ENCODE measurements around the gene PXDN. TPM values are rescaled to one million over a fixed set of nuclear protein-coding genes. Genes with fewer than 3 reads are reported as not detected.

Gene PXDN
- total RNA-seq, 1 donor from 2014 or later: 35.6 TPM

GRCh38 chr2:1661891-1662605 lies 82.3 kb downstream of the PXDN start:
- no peak for DNase-seq

- DNase-seq: no peak
These were observed 83.4 kb downstream of the PXDN start for GRCh38 chr2:1660656-1661640.

GRCh38 chr2:1659951-1660565 lies 84.3 kb downstream of the PXDN start:
- DNase-seq: no peak

- no peak for DNase-seq
These were observed 85.7 kb downstream of the PXDN start for GRCh38 chr2:1658394-1659151.

GRCh38 chr2:1656961-1657841 lies 87.1 kb downstream of the PXDN start:
- DNase-seq: no peak

GRCh38 chr2:1656326-1656960 lies 87.9 kb downstream of the PXDN start:
- DNase-seq: no peak

GRCh38 chr2:1655461-1655860 lies 88.9 kb downstream of the PXDN start:
- DNase-seq: no peak

- DNase-seq: no peak
These were observed 89.5 kb downstream of the PXDN start for GRCh38 chr2:1654696-1655374.

- no peak for DNase-seq
These were observed 90.2 kb downstream of the PXDN start for GRCh38 chr2:1653956-1654695.

GRCh38 chr2:1652034-1652790 lies 92.1 kb downstream of the PXDN start:
- DNase-seq: no peak

GRCh38 chr2:1651121-1652033 lies 92.9 kb downstream of the PXDN start:
- no peak for DNase-seq

GRCh38 chr2:1650085-1650872 lies 94.0 kb downstream of the PXDN start:
- DNase-seq: no peak

GRCh38 chr2:1649103-1650084 lies 94.9 kb downstream of the PXDN start:
- DNase-seq: no peak

- no peak for DNase-seq
These were observed 95.8 kb downstream of the PXDN start for GRCh38 chr2:1648241-1649102.
